Measurements from ENCODE around the gene COL27A1. TPM values are rescaled to one million over a fixed set of nuclear protein-coding genes. Genes with fewer than 3 reads are reported as not detected.

The COL27A1 gene
- total RNA-seq, 3 donors from 2014 or later, result 3.1 to 13.6 (median 4.0) TPM

GRCh38 chr9:114250235-114250568 is 94.9 kb downstream of the COL27A1 start:
- Histone ChIP-seq H3K4me1 (ENCODE audit: low read depth) (no peaks in the 10 kb centered on the region), H3K9me3 (no peaks in the 10 kb centered on the region), H3K4me3 (no peak overlapping the region), H3K36me3 (ENCODE audit: low read depth) (no peaks in the 10 kb centered on the region)
- DNase-seq (peak; percentile 21 to 67 (median 58)), ATAC-seq (peak; percentile 45)
- intact Hi-C loops (cut with DNase I, micrococcal nuclease), result no loop called here
- no peak for TF ChIP-seq CTCF (IDR thresholded peaks at IDR 0.05)

- Histone ChIP-seq H3K9me3 (no peaks in the 10 kb centered on the region), H3K4me3 (no peak overlapping the region), H3K36me3 (ENCODE audit: low read depth) (no peaks in the 10 kb centered on the region), H3K4me1 (ENCODE audit: low read depth) (no peaks in the 10 kb centered on the region)
- intact Hi-C loops (cut with DNase I, micrococcal nuclease), result no loop called here
- ATAC-seq (no peak), DNase-seq (no peak)
- TF ChIP-seq CTCF (IDR thresholded peaks at IDR 0.05), result no peak
Measured at GRCh38 chr9:114250648-114251047, 95.3 kb downstream of the COL27A1 start.

- intact Hi-C loops (cut with DNase I, micrococcal nuclease), result no loop called here
- Histone ChIP-seq H3K4me3 (no peak overlapping the region), H3K9me3 (no peaks in the 10 kb centered on the region), H3K36me3 (ENCODE audit: low read depth) (no peaks in the 10 kb centered on the region), H3K4me1 (ENCODE audit: low read depth) (no peaks in the 10 kb centered on the region)
- no peak for TF ChIP-seq CTCF (IDR thresholded peaks at IDR 0.05)
- no peak for DNase-seq
- no peak for ATAC-seq
Measured at GRCh38 chr9:114252394-114252793, 97.1 kb downstream of the COL27A1 start.

DNA sequence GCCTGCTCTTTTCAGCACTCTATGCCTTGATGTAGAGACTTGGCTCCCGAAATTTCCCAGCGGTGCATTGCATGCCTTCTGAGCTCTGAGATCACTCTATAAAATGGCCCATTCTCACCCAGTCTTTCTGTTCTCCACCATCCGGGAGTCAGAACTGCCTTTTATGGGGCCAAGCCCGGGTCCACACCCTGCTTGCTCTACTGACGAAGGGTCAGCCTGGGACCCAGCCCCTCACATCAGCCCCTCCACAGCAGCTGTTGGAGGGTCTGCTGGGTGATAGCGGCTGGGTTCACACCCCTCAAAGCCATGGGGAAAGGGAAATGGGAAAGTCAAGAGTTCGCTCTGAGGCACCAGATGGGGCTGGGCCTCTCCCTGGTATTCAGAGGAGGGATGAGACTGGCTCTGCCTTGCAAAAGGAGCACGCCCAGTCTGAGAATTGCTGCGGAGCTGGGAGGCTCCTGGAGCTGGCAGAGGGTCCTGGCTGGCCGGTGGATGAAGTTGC is 101.5 kb downstream of the COL27A1 start:
- DNase-seq (no peak), ATAC-seq (no peak)
- no peak for TF ChIP-seq CTCF (IDR thresholded peaks at IDR 0.05)
- intact Hi-C loops (cut with DNase I, micrococcal nuclease), result no loop called here
- no peaks in the 10 kb centered on the region for H3K9me3 ChIP-seq
- no peaks in the 10 kb centered on the region for H3K4me1 ChIP-seq (ENCODE audit: low read depth)
- no peaks in the 10 kb centered on the region for H3K36me3 ChIP-seq (ENCODE audit: low read depth)
- no peak overlapping the region for H3K4me3 ChIP-seq

GRCh38 chr9:114258218-114258617 is 102.9 kb downstream of the COL27A1 start:
- no peaks in the 10 kb centered on the region for H3K4me1 ChIP-seq (ENCODE audit: low read depth)
- no peaks in the 10 kb centered on the region for H3K36me3 ChIP-seq (ENCODE audit: low read depth)
- DNase-seq (no peak), ATAC-seq (no peak)
- TF ChIP-seq CTCF (IDR thresholded peaks at IDR 0.05), result no peak
- no peaks in the 10 kb centered on the region for H3K9me3 ChIP-seq
- no peak overlapping the region for H3K4me3 ChIP-seq
- intact Hi-C loops (cut with DNase I, micrococcal nuclease), result no loop called here
